GM21360 (cell line): ENCODE results near the gene DNMT1.

ENCODE experiments used
- ATAC-seq: cut with Tn5 transposase; IDR thresholded peaks from one replicate; pipeline ENCODE4 v1.9.1; 2021; ENCODE audit warnings: mild to moderate bottlenecking, moderate library complexity; ENCODE audit not compliant: unreplicated experiment

The DNMT1 gene

DNA sequence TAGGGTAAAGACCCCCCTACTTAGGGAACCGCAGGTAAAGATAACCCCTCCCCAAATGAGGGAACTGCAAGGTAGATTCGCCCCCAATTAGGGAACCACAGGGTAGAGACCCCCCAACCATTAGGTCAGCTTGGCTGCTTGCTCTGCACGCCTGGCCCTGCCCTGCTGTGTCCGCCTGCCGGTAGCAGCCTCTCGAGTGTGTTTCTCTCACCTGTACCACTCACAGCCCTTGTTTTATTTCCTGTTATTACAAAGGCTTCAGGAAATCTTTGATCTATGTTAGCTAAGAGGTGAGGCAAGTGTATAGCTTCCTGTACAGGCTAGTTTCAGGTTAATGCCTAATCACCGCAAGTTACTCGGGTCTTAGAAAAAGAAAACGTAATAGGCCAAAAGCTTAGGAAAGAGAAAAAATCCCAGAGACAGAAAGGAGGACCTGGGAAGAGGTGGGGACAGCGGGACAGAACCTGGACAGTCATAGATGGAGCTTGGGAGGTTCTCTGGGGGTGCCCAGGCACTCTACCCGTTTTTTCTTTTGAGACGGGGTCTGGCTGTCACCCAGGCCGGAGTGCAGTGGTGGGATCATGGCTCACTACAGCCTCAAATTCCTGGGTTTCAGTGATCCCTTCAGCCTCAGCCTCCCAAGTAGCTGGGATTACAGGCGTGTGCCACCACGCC, 51.9 kb downstream of the DNMT1 start:
- ATAC-seq, result no peak

DNA sequence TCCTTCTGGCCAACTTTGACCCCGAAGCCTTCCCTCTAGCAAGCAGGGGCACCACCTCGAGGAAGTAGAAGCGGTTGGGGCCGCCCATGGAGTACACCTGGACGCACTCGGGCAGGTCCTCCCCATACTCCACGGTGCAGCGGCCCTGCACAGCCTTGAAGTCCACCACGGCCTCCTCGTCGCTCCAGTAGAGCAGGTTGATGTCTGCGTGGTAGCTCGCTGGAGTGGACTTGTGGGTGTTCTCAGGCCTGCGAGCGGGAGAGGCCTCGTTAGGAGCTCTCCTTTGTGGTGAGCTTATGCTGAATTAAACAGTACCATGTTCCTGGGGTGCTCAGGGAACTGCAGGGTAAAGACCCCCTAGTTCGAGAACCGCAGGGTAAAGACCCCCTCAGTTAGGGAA, 52.8 kb downstream of the DNMT1 start:
- ATAC-seq, result no peak

DNA sequence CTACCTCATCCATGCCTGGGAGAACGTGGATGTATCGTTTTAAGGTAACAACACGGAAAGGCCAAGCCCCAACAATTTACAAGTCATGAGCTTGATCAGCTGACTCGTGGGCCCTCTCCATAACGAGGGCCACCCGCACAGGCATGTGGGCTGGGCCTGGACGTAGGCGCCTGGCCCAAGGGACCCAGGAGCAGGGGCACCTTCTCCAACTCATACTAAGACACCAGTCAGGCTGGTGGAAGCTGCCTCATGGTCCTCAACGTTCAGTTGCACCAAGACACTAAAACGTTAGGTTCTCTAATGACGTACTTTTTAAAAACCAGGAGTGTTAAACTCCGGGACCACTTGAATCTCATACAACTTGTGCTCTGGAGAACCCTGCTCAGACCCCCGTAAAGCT, 53.3 kb downstream of the DNMT1 start:
- ATAC-seq, result no peak

DNA sequence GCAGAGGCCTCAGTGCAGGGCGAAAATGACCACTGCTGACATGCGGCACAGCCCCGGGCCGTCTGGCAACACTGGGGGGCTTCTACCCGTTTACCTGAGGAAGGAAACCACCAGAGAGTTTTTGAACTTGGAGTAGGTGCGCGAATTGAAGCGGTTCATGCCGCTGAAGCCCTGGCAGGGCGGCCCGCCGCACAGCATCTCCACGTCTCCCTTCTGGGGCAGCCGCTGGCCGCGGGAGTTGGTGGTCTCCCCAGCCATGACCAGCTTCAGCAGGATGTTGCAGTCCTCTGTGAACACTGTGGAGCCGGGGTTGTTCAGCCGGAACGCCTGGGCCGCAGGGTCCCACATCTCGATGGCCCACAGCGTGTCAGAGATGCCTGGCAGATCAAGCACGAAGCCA, 54.8 kb downstream of the DNMT1 start:
- no peak for ATAC-seq

DNA sequence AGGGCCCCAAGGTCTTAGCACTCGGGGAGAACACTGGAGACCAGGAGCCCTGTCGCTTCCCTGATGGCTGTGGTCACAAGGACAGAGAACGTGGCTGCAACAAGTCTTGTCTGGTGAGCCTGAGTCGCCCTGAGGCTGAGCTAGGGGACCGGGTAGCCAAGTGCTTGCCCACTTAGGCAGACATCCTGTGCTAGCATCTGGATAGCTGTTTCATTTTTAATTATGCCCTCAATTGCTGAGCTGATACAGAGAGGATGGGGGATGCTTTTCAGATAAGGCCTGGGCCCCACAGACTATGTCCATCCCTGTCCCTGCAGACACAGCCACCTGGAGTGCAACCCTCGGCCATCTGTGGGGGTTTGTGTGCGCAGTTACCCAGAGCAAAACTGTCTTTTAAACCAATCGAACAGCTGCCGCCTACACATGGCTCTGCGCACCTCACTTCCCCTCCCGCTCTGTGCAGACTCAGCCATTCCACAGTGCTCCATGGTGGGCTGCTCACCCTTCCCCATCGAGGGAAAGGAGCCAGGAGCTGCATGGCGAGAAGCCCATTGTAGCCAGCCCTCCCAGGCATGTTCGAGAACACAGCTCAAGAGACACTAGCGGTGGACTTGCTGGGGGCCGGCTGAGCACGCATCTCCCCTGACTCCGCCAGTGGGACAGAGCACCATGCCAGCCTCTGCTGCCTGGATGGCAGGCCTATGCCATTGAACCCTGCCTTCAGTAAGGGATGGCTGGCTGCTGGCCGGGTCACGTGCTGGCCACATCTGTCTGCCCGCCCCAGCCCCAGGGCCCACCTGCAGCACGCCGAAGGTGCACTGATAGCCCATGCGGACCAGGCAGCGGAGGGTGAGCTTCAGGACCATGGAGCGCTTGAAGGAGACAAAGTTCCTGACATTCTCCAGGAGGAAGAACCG, 55.6 kb downstream of the DNMT1 start:
- ATAC-seq, result no peak

DNA sequence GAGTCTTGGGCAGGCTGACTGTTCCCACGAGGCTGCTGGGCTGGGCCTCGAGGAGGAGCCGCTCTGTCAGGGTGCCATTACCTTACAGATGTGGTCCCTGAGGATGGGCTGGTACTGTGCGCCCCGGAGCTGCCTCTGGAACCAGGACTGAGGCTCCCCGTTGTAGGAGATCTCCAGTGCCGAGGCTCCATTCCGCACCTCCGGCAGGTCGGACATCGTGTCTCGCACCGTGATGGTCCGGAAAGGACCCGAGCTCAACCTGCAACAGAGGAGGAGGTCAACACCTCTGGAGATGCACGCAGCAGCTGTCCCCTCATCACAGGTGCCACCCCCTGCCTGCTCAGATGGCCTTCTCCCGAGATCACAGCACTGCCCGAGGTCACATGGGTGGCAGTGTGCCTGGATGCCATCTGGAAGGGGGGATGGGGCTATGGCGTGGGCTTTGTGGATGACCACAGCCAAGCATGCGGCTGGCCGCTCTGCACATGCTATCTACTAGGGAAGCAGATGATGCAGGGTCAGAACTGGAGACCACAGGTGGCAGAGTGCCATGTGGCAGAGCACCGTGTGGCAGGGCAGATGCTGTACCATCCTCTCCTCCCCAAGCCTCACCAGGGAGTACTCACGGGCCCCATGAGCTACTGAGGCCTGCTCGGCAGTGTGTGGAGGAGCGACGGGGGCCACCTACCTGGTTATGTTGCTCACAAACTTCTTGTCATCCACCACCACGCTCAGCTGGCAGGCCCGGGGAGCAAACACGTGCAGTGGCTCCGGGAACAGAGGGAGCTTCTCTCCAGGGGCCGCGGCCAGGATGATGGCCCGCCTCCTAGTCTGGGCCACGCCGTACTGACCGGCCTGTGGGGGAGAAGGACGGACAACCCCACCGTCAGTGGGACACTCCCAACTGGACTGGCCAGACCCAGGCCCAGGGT, 56.7 kb downstream of the DNMT1 start:
- no peak for ATAC-seq

DNA sequence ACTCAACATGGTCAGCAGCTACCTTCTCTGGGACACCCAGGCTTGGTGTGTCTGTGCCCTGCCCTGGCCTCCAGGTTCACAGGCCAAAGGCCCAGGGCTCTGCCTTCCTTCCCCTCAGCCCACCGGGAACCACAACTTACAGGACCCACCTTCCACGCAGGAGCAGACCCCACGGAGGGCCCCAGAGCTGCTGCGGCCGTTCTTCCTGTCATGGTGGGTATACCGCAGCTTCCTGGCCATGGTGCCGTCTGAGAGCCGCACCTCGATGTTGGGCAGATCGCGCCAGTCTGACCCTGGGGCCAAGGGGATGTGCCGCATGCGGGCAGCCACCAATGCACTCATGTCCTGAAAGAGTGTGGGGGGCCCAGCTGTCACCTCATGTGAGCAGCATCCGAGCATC, 57.8 kb downstream of the DNMT1 start:
- ATAC-seq, result no peak

DNA sequence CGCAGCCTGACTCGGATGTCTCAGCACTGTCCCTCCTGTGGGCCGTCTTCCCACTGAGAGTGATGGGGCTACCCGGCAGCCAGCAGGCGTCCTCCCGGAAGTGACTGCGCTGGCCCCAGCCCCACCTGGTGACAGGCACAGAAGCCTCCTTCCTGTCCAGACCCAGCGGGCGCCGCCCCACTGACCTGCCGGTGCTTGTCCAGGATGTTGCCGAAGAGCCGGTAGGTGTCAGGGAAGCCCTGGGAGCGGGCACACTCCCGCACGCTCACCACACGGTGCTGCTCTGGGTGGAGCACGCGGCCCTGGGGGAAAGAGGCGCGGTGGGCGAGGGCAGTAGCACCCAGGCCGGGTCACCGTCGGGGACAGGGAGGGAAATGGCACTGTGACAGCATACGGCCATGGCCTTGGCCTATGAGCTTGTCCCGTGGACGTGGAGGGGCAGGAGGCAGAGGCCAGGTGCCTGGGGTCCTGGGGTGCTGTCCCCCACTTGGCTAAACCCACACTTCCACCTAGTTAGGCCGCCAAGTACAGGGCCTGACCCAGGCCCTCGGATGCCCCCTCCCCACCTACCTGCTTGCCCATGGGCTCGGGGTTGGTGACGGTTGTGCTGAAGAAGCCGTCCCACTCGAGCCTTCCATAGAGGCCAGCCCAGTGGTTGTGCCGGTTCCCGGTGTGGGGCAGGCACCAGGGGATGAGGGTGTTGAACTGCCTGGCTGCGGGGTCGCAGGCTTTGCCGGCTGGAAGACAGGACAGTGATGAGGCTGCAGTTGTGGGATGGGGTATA, 59.0 kb downstream of the DNMT1 start:
- no peak for ATAC-seq

DNA sequence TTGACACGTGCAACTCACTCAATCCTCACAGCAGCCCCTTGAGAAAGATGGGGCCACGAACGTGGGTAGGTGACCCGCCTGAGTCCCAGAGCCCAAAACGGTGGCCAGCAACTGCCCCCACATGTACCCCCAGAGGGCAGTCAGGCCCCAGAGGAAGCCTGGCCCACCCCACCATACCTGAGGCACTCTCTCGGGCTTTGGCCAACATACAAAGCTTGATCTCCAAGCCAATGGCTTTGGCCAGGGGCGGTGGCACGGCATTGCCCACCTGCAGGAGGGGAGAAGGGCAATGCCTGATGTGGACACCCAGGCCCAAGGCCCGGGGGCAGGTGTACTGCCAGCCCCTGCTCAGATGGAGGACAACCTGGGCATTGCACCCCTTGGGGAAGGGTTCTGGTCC, 60.7 kb downstream of the DNMT1 start:
- ATAC-seq, result no peak

DNA sequence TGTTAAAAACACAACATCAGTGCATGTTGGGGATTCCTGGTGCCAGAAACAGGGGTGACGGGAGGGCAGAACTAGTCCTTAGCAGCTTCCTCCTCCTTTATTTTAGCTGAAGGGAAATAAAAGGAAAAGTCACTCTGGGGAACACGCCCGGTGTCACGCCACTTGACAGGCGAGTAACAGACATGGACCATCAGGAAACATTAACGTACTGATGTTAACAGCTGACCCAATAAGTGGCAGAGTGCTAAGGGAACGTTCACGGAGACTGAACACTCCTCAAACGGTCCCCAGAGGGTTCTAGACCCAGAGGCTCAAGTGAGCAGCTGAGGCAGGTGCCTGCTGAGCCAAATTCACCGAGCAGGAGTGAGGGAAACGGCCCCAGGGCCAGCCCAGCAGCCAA, 61.2 kb downstream of the DNMT1 start:
- ATAC-seq, result no peak

DNA sequence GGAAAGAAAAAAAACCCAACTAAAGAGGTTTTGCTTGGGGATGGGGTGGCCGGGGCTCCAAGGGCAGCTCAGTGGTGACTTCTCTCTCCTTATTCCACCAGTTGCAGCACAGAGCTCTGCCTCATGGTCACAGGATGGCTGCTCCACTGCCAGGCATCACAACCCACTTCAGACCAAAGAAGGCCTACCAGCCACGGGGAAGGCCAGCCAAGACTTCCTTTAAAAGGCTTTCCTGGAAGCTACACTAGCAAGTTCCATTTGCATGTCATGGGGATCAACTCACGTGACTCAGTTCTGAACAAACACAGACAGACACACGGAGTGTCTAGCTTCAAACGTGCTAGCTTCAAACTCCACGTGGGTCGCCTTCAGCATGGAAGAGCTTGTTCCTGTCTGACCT, 61.8 kb downstream of the DNMT1 start:
- ATAC-seq, result no peak

DNA sequence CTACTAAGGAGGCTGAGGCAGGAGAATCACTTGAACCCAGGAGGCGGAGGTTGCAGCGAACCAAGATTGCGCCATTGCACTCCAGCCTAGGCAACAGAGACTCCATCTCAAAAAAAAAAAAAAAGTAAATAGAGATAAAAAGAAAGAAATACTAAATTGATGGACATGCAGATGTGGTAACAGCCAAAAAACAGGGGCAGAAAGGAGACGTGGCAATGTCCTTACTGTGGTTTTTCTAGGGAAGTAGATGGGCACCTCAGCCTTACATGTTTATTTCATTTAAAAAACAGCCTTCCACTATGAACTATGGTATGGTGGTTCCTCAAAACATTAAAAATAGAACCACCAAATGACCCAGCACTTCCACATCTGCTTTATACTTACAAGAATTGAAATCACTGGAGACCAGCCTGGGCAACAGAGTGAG, 68.5 kb downstream of the DNMT1 start:
- ATAC-seq, result no peak

DNA sequence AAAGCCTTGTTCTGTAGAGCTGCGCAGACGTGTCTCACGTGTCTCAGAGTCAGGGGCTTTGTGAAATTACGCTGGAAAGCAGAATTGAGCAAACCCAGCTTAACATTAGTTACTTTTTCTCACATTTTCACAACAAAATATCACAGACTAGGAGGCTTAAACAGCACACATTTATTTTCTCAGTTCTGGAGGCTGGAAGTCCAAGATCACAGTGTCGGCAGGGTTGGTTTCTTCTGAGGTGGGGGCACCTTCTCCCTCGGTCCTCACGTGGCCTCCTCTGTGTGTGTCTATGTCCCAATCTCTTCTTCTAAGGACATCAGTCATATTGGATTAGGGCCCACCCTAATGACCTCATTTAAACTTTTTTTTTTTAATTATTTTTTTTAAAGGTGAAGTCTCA, 70.3 kb downstream of the DNMT1 start:
- no peak for ATAC-seq

DNA sequence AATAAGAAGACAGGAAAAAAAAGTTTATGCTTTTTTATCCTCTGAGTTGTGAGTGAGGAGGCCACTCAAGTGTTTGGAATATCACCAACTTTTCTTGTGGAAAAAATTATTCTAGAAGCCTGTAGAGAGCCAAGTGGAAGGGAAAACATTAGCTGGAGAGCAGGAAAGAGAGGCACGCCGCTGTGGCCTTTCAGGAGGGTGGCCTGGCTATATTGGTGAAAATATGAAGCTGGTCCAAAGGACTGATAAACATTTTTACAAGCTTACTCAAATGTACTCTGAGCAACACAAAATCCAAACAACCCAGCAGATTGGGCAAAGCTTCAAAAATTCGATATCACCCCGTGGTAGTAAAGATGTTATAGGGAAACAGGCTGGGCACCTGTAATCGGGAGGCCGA, 72.7 kb downstream of the DNMT1 start:
- no peak for ATAC-seq

DNA sequence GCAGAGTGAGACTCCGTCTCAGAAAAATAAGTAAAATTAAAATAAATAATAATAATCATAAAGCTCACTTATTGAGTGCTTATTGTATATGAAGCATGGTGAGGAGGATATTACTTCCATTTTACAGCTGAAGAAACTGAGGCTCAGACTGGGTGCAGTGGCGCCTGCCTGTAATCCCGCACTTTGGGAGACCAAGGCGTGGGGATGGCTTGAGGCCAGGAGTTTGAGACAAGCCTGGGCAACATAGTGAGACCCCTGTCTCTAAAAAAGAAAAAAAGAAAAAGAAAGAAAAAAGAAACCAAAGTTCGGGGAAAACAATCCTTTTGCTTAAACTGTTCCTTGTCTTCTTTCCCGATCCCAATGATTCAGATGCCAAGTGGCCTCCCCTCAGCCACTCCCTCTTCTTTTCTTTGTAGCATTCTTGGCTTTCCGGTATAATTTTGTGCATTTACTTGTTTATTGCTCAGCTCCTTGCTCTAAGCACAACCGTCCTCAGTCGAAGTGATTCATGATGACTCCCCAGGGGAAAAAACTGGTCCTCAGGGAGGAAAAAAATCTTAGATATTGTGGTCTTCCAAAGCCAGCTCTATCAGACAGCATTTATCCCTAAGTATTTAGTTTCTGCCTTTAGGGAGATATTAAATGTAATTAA, 74.1 kb downstream of the DNMT1 start:
- ATAC-seq, result no peak

DNA sequence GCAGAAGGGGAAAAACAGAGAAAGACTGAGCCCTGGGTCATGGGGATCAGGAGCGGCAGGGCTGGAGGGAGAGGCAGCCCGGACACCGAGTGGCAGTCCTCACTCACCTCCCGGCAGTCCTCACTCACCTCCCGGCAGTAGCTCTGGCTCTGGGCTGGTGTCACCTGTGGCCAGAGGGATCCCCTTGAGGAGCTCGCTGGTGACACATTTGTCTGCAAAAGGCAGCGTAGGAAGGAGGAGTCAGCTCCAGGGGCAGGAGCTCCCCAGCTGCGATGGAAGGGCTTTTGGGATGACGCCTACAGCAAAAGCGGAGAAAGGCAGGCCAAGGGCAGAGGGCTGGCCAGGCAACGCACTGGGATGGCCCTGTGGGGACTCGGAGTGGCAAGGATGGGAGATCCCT, 75.8 kb downstream of the DNMT1 start:
- ATAC-seq, result no peak

DNA sequence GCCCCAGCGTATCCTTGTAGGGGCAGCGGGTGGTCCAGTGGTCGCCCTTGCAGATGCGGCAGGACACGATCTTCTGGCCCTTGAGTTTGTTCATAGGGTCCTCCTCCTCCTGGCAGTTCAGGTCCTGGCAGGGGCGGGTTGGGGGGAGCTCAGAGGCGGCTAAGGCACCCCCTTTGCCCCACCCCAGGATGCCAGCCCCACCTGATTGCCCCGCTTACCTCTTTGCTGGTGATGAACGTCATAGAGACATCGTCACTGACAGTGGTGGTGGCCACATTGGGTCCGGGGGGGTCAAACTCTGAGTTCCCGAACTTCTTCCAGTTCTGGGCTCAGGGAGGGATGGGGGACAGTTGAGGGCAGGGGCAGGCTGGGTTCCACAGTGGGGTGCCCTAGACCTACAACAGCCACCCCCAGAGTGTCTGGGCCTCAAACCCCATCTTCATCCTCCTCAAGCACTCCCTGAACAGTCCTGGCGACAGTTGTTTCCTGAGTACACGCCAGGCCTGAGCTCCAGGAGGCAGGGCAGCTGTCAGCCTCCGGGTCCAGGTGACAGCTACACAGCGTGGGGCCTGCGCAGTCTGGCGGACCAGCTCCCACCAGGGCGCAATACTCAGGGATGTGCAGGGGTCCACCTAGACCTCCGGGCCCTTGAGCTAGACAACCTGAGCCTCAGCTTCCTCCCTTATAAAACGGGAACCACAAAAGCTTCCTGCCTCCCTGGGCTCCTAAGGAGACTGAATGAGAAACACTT, 77.7 kb downstream of the DNMT1 start:
- ATAC-seq, result no peak

DNA sequence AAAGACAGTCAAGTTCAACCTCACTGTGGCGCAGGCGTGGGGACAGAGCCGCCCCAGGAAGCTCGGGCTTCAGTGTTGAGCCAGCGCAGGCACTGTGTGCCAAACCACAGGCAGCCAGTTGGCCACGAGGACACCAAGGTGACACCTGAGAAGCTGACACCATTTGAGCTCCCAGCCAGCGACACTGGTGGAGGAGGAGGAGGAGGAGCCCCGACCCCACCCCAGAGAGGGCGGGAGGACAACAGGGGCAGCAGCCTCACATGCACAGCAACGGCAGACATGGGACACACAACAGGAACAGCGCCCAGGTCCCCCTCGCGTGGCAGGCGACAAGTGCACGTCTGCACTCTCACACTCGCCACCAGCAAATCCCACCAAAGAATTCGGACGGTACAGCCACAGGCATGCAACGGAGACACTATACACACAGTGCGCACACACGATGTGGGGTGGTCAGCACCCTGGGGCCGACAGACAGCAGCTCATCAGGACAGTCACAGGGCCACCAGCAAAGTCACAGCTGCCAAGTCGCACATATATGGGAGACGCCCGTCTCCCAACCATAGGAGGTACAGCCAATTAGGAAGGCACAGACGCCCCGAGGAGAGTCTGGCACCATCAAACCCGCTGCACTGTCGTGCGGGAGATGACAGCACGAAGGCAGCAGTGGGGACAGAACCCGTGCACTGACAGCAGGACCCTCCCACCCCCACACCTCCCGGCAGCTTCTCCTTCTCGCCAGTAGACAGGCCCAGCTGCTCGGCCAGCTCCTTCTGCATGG, 78.5 kb downstream of the DNMT1 start:
- no peak for ATAC-seq
